IMR-90 (cell line): ENCODE measurements around the gene TRIM40. TPM values are rescaled to one million over a fixed set of nuclear protein-coding genes. Genes with fewer than 3 reads are reported as not detected.

ENCODE experiments used
- ATAC-seq: fragments of 200-7000 bp; cut with Tn5 transposase; 2 replicates; pipeline ENCODE4 v1.9.1; 2020; ENCODE audit warnings: low read depth, mild to moderate bottlenecking, moderate library complexity
- BruUV-seq: library from RNA; stranded (reverse); fragments of 400-500 nt; replicated peaks from 2 replicates; lab custom pipeline; 2021; lab: Mats Ljungman, UMichigan
- CTCF ChIA-PET: fragments of 300-600 bp; formaldehyde crosslinking; extraction: SDS; loops from one replicate; lab custom pipeline; 2021; ENCODE audit warnings: antibody characterized with exemption; lab: Yijun Ruan, JAX
- POLR2A ChIA-PET: fragments of 300-600 bp; sonication (Branson Sonifier 250); formaldehyde crosslinking; loops from one replicate; lab custom pipeline; 2022; ENCODE audit warnings: antibody characterized with exemption; ENCODE audit not compliant: unreplicated experiment; lab: Charles Lee
- DNase-seq: peaks from one replicate; pipeline ENCODE4 v3.0.0; 2013
- H2AFZ ChIP-seq: replicated peaks from 2 replicates; pipeline ENCODE3; 2013; ENCODE audit warnings: low read length, mild to moderate bottlenecking; ENCODE audit not compliant: poor library complexity
- H2AK5ac ChIP-seq: 2 replicates; pipeline ENCODE4 v1.6.1; 2013; ENCODE audit warnings: low read depth, low read length, inconsistent platforms
- H2AK9ac ChIP-seq: replicated peaks from 2 replicates; pipeline ENCODE3; 2013; ENCODE audit warnings: mild to moderate bottlenecking, low read depth, low read length, moderate library complexity; ENCODE audit not compliant: poor library complexity
- H2BK120ac ChIP-seq: 2 replicates; pipeline ENCODE4 v1.6.1; 2013; ENCODE audit warnings: low read depth, low read length, inconsistent platforms
- H2BK15ac ChIP-seq: 3 replicates; pipeline ENCODE4 v1.6.1; 2013; ENCODE audit warnings: low read depth, low read length, inconsistent platforms
- H2BK20ac ChIP-seq: 2 replicates; pipeline ENCODE4 v1.6.1; 2013; ENCODE audit warnings: low read depth, mild to moderate bottlenecking, inconsistent platforms, low read length, moderate library complexity
- H2BK5ac ChIP-seq: 2 replicates; pipeline ENCODE4 v1.6.1; 2013; ENCODE audit warnings: mild to moderate bottlenecking, low read depth, low read length, inconsistent platforms; ENCODE audit not compliant: poor library complexity, severe bottlenecking
- H3K14ac ChIP-seq: replicated peaks from 2 replicates; pipeline ENCODE4 v1.6.1; 2013; ENCODE audit warnings: low read depth, low read length, inconsistent platforms
- H3K18ac ChIP-seq: 2 replicates; pipeline ENCODE4 v1.6.1; 2013; ENCODE audit warnings: low read depth, low read length, control low read depth
- H3K23ac ChIP-seq: 2 replicates; pipeline ENCODE4 v1.6.1; 2013; ENCODE audit warnings: low read depth, low read length, inconsistent platforms
- H3K27ac ChIP-seq: 2 replicates; pipeline ENCODE4 v1.5.1; 2013; ENCODE audit warnings: mild to moderate bottlenecking, control low read depth, low read length; ENCODE audit not compliant: insufficient read depth
- H3K27me3 ChIP-seq: 2 replicates; pipeline ENCODE4 v1.6.1; 2013; ENCODE audit warnings: low read length; ENCODE audit not compliant: control insufficient read depth, insufficient read depth
- H3K36me3 ChIP-seq: 2 replicates; pipeline ENCODE4 v1.6.1; 2013; ENCODE audit warnings: low read length, mixed read lengths; ENCODE audit not compliant: control insufficient read depth, insufficient read depth
- H3K4ac ChIP-seq: 2 replicates; pipeline ENCODE4 v1.6.1; 2013; ENCODE audit warnings: low read depth, low read length, inconsistent platforms
- H3K4me1 ChIP-seq: 2 replicates; pipeline ENCODE4 v1.6.1; 2013; ENCODE audit warnings: low read length, mixed read lengths; ENCODE audit not compliant: control insufficient read depth, insufficient read depth
- H3K4me2 ChIP-seq: 2 replicates; pipeline ENCODE4 v1.6.1; 2013; ENCODE audit warnings: low read depth, mild to moderate bottlenecking, control low read depth, low read length, moderate library complexity
- H3K4me3 ChIP-seq: 2 replicates; pipeline ENCODE4 v1.5.1; 2013; ENCODE audit warnings: low read depth, mild to moderate bottlenecking, control low read depth, low read length, moderate library complexity; ENCODE audit not compliant: insufficient read depth
- H3K56ac ChIP-seq: 2 replicates; pipeline ENCODE4 v1.6.1; 2013; ENCODE audit warnings: low read length, inconsistent platforms; ENCODE audit not compliant: insufficient read depth; ENCODE audit errors: extremely low read depth
- H3K79me1 ChIP-seq, 2 experiments: 2 replicates each; pipeline ENCODE4 v1.6.1; 2013; ENCODE audit warnings: low read length in 2 of 2, inconsistent platforms in 1 of 2, low read depth in 1 of 2
- H3K9ac ChIP-seq: 2 replicates; pipeline ENCODE4 v1.6.1; 2013; ENCODE audit warnings: low read depth, low read length, control low read depth
- H3K9me1 ChIP-seq: 2 replicates; pipeline ENCODE4 v1.6.1; 2013; ENCODE audit warnings: low read length, inconsistent platforms; ENCODE audit not compliant: insufficient read depth
- H3K9me3 ChIP-seq: 2 replicates; pipeline ENCODE4 v1.6.1; 2013; ENCODE audit warnings: low read length; ENCODE audit not compliant: control insufficient read depth, insufficient read depth
- H4K20me1 ChIP-seq: 2 replicates; pipeline ENCODE4 v1.6.1; 2013; ENCODE audit warnings: low read length, inconsistent platforms; ENCODE audit not compliant: insufficient read depth
- H4K5ac ChIP-seq: 2 replicates; pipeline ENCODE4 v1.6.1; 2013; ENCODE audit warnings: mild to moderate bottlenecking, low read depth, low read length, control low read depth
- H4K8ac ChIP-seq, 2 experiments: 2 replicates each; pipeline ENCODE4 v1.6.1; 2013; ENCODE audit warnings: low read depth in 2 of 2, low read length in 2 of 2, control low read depth in 1 of 2, inconsistent platforms in 1 of 2
- H4K91ac ChIP-seq: 2 replicates; pipeline ENCODE4 v1.6.1; 2013; ENCODE audit warnings: low read depth, low read length, inconsistent platforms; ENCODE audit not compliant: insufficient read depth
- BHLHE40 ChIP-seq: fragments of 150-350 bp; IDR thresholded peaks from 2 replicates; pipeline ENCODE4 v1.6.1; 2016; ENCODE audit warnings: mild to moderate bottlenecking, low read depth, low read length
- CEBPB ChIP-seq: IDR thresholded peaks from 2 replicates; pipeline ENCODE4 v1.6.1; 2012; ENCODE audit warnings: low read depth, low read length, improper control_type of control experiment
- CHD1 ChIP-seq: IDR thresholded peaks from 2 replicates; pipeline ENCODE4 v1.6.1; 2012; ENCODE audit warnings: low read depth, low read length, improper control_type of control experiment
- CTCF ChIP-seq: conservative IDR thresholded peaks from 2 replicates; pipeline ENCODE4 v1.5.1; 2012; ENCODE audit warnings: mild to moderate bottlenecking, low read depth, low read length, improper control_type of control experiment
- FOS ChIP-seq: fragments of 150-350 bp; IDR thresholded peaks from 2 replicates; pipeline ENCODE4 v1.6.1; 2016; ENCODE audit warnings: low read depth, low read length
- MAFK ChIP-seq: IDR thresholded peaks from 2 replicates; pipeline ENCODE4 v1.6.1; 2012; ENCODE audit warnings: low read depth, low read length, improper control_type of control experiment
- MAZ ChIP-seq: IDR thresholded peaks from 2 replicates; pipeline ENCODE4 v1.6.1; 2012; ENCODE audit warnings: low read depth, mild to moderate bottlenecking, low read length, improper control_type of control experiment, moderate library complexity, borderline replicate concordance
- MXI1 ChIP-seq: IDR thresholded peaks from 2 replicates; pipeline ENCODE4 v1.6.1; 2012; ENCODE audit warnings: low read depth, mild to moderate bottlenecking, low read length, moderate library complexity, borderline replicate concordance
- NFE2L2 ChIP-seq: fragments of 150-350 bp; IDR thresholded peaks from 2 replicates; pipeline ENCODE4 v1.6.1; 2016; ENCODE audit warnings: low read depth, mild to moderate bottlenecking, low read length
- POLR2A ChIP-seq: IDR thresholded peaks from 2 replicates; pipeline ENCODE4 v1.6.1; 2012; ENCODE audit warnings: mild to moderate bottlenecking, low read depth, low read length
- RAD21 ChIP-seq: IDR thresholded peaks from 2 replicates; pipeline ENCODE4 v1.6.1; 2012; ENCODE audit warnings: low read length, improper control_type of control experiment
- RCOR1 ChIP-seq: IDR thresholded peaks from 2 replicates; pipeline ENCODE4 v1.6.1; 2012; ENCODE audit warnings: mild to moderate bottlenecking, low read length, improper control_type of control experiment; ENCODE audit not compliant: insufficient replicate concordance
- RFX5 ChIP-seq: IDR thresholded peaks from 2 replicates; pipeline ENCODE4 v1.8.0; 2012; ENCODE audit warnings: low read depth, mild to moderate bottlenecking, low read length, moderate library complexity
- SMC3 ChIP-seq: fragments of 150-350 bp; IDR thresholded peaks from 2 replicates; pipeline ENCODE4 v1.6.1; 2016; ENCODE audit warnings: low read depth, mild to moderate bottlenecking, antibody characterized with exemption, low read length, moderate library complexity
- USF2 ChIP-seq: fragments of 150-350 bp; IDR thresholded peaks from 2 replicates; pipeline ENCODE4 v1.6.1; 2017; ENCODE audit warnings: mild to moderate bottlenecking, antibody characterized with exemption, low read length, low read depth
- WGBS, 2 experiments: methylation state at CpG; one replicate each; pipeline versions ENCODE4 v1.1.5 to v1.1.7; 2013; ENCODE audit warnings: missing lambda C conversion rate in 2 of 2; ENCODE audit not compliant: insufficient read length in 1 of 2; ENCODE audit errors: extremely low coverage in 2 of 2; 5-methylcytosine and 5-hydroxymethylcytosine counted together
- dilution Hi-C: fragments of 300-500 bp; cut with HindIII; formaldehyde crosslinking; loops from one replicate; pipeline ENCODE4 v1.14.3; 2018; ENCODE audit warnings: low sequenced_read_pairs; ENCODE audit not compliant: unreplicated experiment
- in situ Hi-C: fragments of 300-500 bp; cut with MboI; formaldehyde crosslinking; loops from 3 replicates; pipeline ENCODE4 v1.14.3; 2019; ENCODE audit warnings: low sequenced_read_pairs, inconsistent platforms, mixed read lengths
- intact Hi-C: fragments of 100-400 bp; cut with micrococcal nuclease; formaldehyde crosslinking; loops from 2 replicates; pipeline ENCODE4 v1.10.0; 2022
- polyA plus RNA-seq, 3 experiments: library from polyadenylated mRNA; depleted of rRNA; stranded (reverse); fragments of >200 nt; gene quantifications; 2 replicates each; pipeline ENCODE4 v1.2.3, GENCODE V29; 2012; ENCODE audit warnings: low replicate concordance in 1 of 3
- total RNA-seq: library from RNA; depleted of rRNA; stranded (reverse); fragments of >200 nt; gene quantifications from 2 replicates; pipeline ENCODE4 v1.2.3, GENCODE V29; 2012
- TF ChIP-seq, protein P1 (sequence below): fragments of 150-350 bp; IDR thresholded peaks from 2 replicates; pipeline ENCODE4 v1.6.1; 2016; ENCODE audit warnings: low read depth, mild to moderate bottlenecking, low read length, moderate library complexity, borderline replicate concordance

Gene TRIM40
- total and polyA plus RNA-seq, 2 of the 4 experiments (the other 2 are of a cell fraction): not detected

DNA sequence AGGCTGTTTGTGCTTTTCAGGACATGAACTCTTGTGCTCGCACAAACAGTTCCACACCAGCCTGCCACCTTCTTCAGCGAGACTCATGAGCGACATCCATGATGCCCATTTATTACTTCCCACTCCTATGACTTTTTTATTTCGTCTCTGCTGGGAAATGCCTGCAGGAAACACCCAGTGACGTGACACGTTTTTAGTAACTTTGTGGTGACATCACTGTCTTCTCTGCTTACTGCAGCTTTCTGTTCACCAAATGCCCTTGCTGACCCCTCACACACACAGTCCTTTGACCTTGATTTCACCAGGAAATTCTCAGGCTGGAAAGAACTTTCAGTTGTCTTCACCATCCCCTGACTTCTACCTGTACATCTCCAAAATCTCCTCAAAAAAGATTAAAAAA, 8.9 kb downstream of the TRIM40 start:
- Histone ChIP-seq H2AK5ac (no peak overlapping the region), H3K27me3 (peaks cover 32% of the 10 kb centered on the region)
- BruUV-seq: no TSS peak

More for the DNA sequence above, 8.9 kb downstream of the TRIM40 start:
- ChIA-PET CTCF (interaction anchor here (4.3 kb wide), 1 partner anchor 14 kb away, joined by 26 read pairs; no protein-coding TSS in a partner anchor), POLR2A (no interaction called here)
- Histone ChIP-seq H3K9me3 (no peaks in the 10 kb centered on the region), H2AK9ac (no peak overlapping the region), H3K9me1 (no peaks in the 10 kb centered on the region), H3K4me3 (no peak overlapping the region), H3K27ac (no peak overlapping the region), H2BK15ac (no peak overlapping the region), H2AFZ (no peak overlapping the region), H4K20me1 (no peaks in the 10 kb centered on the region), H3K23ac (no peak overlapping the region), H3K79me1 (no peaks in the 10 kb centered on the region), H3K9ac (no peak overlapping the region), H2BK120ac (no peak overlapping the region), H3K4me2 (no peak overlapping the region), H2BK5ac (no peak overlapping the region), H3K4me1 (no peaks in the 10 kb centered on the region), H3K56ac (no peak overlapping the region), H4K91ac (no peak overlapping the region), H3K36me3 (no peaks in the 10 kb centered on the region), H3K18ac (no peak overlapping the region), H4K5ac (no peak overlapping the region), H3K14ac (no peak overlapping the region), H4K8ac (no peak overlapping the region), H3K4ac (no peak overlapping the region), H2BK20ac (no peak overlapping the region)
- 23% methylated on average over 3 of the region's 6 CpGs; no CpG with 5 or more reads in 1 of the 2 experiments for WGBS, 2 experiments
- ATAC-seq (no peak), DNase-seq (no peak)
- dilution Hi-C loops: no loop called here
- in situ Hi-C loops: no loop called here
- TF ChIP-seq BHLHE40 (no peak), POLR2A (no peak), SMC3 (no peak), MAZ (no peak), NFE2L2 (no peak), RAD21 (no peak), RFX5 (no peak), CHD1 (no peak), RCOR1 (no peak), MXI1 (no peak), FOS (no peak), CTCF (no peak), CEBPB (no peak), MAFK (no peak), USF2 (no peak)
- TF ChIP-seq, protein P1, sequence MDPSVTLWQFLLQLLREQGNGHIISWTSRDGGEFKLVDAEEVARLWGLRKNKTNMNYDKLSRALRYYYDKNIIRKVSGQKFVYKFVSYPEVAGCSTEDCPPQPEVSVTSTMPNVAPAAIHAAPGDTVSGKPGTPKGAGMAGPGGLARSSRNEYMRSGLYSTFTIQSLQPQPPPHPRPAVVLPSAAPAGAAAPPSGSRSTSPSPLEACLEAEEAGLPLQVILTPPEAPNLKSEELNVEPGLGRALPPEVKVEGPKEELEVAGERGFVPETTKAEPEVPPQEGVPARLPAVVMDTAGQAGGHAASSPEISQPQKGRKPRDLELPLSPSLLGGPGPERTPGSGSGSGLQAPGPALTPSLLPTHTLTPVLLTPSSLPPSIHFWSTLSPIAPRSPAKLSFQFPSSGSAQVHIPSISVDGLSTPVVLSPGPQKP: no peak
- intact Hi-C loops: no loop called here
